Right lobe of liver (tissue), 6 donors: ENCODE measurements around the gene GPC5. TPM values are rescaled to one million over a fixed set of nuclear protein-coding genes. Genes with fewer than 3 reads are reported as not detected.

ENCODE experiments used
- ATAC-seq, 4 donors: fragments of 200-7000 bp; cut with Tn5 transposase; one replicate each; pipeline ENCODE4 v1.9.1; 2020; ENCODE audit warnings: mild to moderate bottlenecking in 4 of 4, moderate library complexity in 4 of 4
- DNase-seq, 3 donors: peaks; one replicate each; pipeline ENCODE4 v3.0.0-alpha.2; 2020
- H3K27ac ChIP-seq, 3 donors: fragments of 200-600 bp; one replicate each; pipeline ENCODE4 v1.8.0; 2022
- H3K27me3 ChIP-seq, 2 donors: fragments of 200-600 bp; one replicate each; pipeline ENCODE4 v1.8.0; 2022
- H3K36me3 ChIP-seq, 4 donors: fragments of 200-600 bp; sonication (generic) in 1 of 4; one replicate each; pipeline versions ENCODE4 v1.5.1 to v1.8.0; 2017 to 2022; ENCODE audit warnings: control low read depth in 1 of 4
- H3K4me1 ChIP-seq, 4 donors: fragments of 200-600 bp; sonication (generic) in 1 of 4; one replicate each; pipeline versions ENCODE4 v1.5.1 to v1.8.0; 2017 to 2022; ENCODE audit warnings: control low read depth in 1 of 4
- H3K4me3 ChIP-seq, 3 donors: fragments of 200-600 bp; one replicate each; pipeline ENCODE4 v1.8.0; 2022
- H3K9me3 ChIP-seq, 4 donors: fragments of 200-600 bp; sonication (generic) in 1 of 4; one replicate each; pipeline versions ENCODE4 v1.5.1 to v1.8.0; 2017 to 2022; ENCODE audit warnings: control low read depth in 1 of 4
- POLR2A ChIP-seq: fragments of 450-650 bp; IDR thresholded peaks from one replicate; pipeline ENCODE4 v1.6.1; 2017; ENCODE audit warnings: antibody characterized with exemption, mild to moderate bottlenecking
- WGBS: methylation state at CpG from one replicate; pipeline ENCODE4 v1.1.6; 2018; ENCODE audit warnings: low coverage, low lambda C conversion rate; ENCODE audit not compliant: insufficient coverage; ENCODE audit errors: missing lambda C conversion rate; 5-methylcytosine and 5-hydroxymethylcytosine counted together
- intact Hi-C, 2 donors: fragments of 100-400 bp; cut with DNase I; formaldehyde crosslinking; loops; one replicate each; pipeline versions ENCODE4 v1.11.2 to v1.14.1; 2022
- total RNA-seq, 6 experiments: library from RNA; depleted of rRNA in 2 of 6; stranded (reverse); fragments of >200 nt in 2 of 6; fragmentation: NEBNext Ultra II Directional in 3 of 6; extraction: Animal tissue kit (Norgen Biotek cat#: 25700) in 3 of 6; gene quantifications; one replicate each; pipeline versions ENCODE4 v1.1.0 to v1.2.4, GENCODE V29; 2016 to 2023
- TF ChIP-seq, protein P1 (sequence below), 4 donors: fragments of 200-600 bp in 3 of 4; fragments of 450-650 bp in 1 of 4; IDR thresholded peaks; one replicate each; pipeline versions ENCODE4 v1.5.1 to v1.8.0; 2016 to 2022; ENCODE audit warnings: antibody characterized with exemption in 4 of 4, mild to moderate bottlenecking in 2 of 4
- donor health status: DM: no; HTN: yes; CAD: no.
- donor health status: DM: no; HTN: no; CAD: no.
- donor health status: DM: no; HTN: no; CAD: no.
- donor health status: DM: no; HTN: yes; CAD: no.
- donor health status: DM: no; HTN: yes; CAD: no.

Gene GPC5
- total RNA-seq, 6 experiments from 2014 or later, result 0.12 to 0.99 (median 0.66) TPM

DNA sequence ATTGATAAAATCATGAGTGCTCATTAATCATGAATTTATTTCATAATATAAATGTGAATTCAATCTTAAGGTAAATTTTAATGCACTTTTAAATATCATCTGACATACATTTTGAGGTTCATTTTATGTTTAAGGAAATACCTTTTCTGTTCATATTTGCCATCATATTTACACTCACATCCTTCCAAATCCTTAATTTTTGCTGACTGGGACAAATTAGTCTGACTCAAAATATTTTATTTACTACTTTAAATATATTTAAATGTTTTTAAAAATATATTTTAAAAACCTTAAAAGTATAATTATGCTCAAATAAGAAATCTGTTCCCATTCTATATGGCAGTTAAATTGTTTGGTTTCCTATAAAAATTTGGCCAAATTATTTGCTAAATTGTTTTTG, 438.1 kb downstream of the GPC5 start:
- H3K4me3 ChIP-seq, result no peak overlapping the region
- no peak overlapping the region for H3K27ac ChIP-seq
- ATAC-seq, result no peak
- H3K4me1 ChIP-seq, result no peaks in the 10 kb centered on the region
- no peaks in the 10 kb centered on the region for H3K9me3 ChIP-seq
- DNase-seq, result no peak
- H3K27me3 ChIP-seq, result no peaks in the 10 kb centered on the region
- no peaks in the 10 kb centered on the region for H3K36me3 ChIP-seq
- intact Hi-C loops, result no loop called here
- TF ChIP-seq, protein P1, sequence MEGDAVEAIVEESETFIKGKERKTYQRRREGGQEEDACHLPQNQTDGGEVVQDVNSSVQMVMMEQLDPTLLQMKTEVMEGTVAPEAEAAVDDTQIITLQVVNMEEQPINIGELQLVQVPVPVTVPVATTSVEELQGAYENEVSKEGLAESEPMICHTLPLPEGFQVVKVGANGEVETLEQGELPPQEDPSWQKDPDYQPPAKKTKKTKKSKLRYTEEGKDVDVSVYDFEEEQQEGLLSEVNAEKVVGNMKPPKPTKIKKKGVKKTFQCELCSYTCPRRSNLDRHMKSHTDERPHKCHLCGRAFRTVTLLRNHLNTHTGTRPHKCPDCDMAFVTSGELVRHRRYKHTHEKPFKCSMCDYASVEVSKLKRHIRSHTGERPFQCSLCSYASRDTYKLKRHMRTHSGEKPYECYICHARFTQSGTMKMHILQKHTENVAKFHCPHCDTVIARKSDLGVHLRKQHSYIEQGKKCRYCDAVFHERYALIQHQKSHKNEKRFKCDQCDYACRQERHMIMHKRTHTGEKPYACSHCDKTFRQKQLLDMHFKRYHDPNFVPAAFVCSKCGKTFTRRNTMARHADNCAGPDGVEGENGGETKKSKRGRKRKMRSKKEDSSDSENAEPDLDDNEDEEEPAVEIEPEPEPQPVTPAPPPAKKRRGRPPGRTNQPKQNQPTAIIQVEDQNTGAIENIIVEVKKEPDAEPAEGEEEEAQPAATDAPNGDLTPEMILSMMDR (IDR thresholded peaks at IDR 0.05), result no peak
- no peak for TF ChIP-seq POLR2A

DNA sequence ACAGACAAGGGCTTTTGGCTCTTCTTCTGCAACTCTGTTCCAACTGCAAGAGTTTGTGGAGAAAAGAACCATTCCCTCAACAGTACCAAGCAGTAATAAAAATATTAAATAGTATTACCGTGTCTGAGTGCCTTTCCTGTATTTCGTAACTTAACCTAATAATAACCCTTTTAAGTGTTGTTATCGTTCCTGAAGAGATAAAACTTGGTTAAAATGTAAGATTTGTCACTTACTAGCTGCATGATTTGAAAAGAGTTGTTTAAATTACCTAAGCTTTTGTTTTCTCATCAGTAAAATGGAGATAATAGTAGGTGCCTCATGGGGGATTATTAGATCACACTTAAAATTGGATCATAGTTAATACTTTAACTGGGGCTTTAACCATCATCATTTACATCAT, 447.2 kb downstream of the GPC5 start:
- Histone ChIP-seq H3K4me3 (no peak overlapping the region), H3K27ac (no peak overlapping the region), H3K27me3 (no peaks in the 10 kb centered on the region), H3K4me1 (no peaks in the 10 kb centered on the region), H3K36me3 (no peaks in the 10 kb centered on the region), H3K9me3 (no peaks in the 10 kb centered on the region)
- 58% methylated on average over 3 of the region's 3 CpGs for WGBS
- ATAC-seq, result no peak
- DNase-seq, result no peak
- TF ChIP-seq, protein P1 (IDR thresholded peaks at IDR 0.05), result no peak
- no peak for TF ChIP-seq POLR2A
- intact Hi-C loops, result no loop called here

DNA sequence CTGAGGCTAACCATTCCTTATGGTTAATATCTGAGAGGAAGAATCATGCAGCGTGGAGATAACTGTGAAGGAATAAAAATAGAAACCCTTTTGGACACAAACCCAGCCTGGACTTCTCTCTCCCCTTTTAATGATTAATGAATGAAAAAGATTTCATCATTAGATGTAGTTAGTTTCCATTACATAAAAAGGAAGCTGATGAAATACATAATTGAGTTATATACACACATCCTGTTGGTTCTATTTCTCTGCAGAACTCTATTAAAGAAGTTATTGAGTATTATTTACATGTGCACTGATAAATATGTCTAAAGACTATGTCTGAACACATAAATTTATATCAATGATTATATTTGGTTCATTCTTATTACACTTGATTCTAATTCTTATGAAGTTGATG, 465.3 kb downstream of the GPC5 start:
- WGBS, result 15% methylated on average over 1 of the region's 1 CpG
- H3K4me1 ChIP-seq, result no peaks in the 10 kb centered on the region
- H3K9me3 ChIP-seq, result no peaks in the 10 kb centered on the region
- H3K36me3 ChIP-seq, result no peaks in the 10 kb centered on the region
- DNase-seq (no peak), ATAC-seq (peak in 2 of 4 donors; percentile 33 to 55)
- intact Hi-C loops, result no loop called here
- no peaks in the 10 kb centered on the region for H3K27me3 ChIP-seq
- TF ChIP-seq POLR2A, result no peak
- TF ChIP-seq, protein P1 (IDR thresholded peaks at IDR 0.05), result no peak
- H3K27ac ChIP-seq, result no peak overlapping the region
- H3K4me3 ChIP-seq, result no peak overlapping the region

DNA sequence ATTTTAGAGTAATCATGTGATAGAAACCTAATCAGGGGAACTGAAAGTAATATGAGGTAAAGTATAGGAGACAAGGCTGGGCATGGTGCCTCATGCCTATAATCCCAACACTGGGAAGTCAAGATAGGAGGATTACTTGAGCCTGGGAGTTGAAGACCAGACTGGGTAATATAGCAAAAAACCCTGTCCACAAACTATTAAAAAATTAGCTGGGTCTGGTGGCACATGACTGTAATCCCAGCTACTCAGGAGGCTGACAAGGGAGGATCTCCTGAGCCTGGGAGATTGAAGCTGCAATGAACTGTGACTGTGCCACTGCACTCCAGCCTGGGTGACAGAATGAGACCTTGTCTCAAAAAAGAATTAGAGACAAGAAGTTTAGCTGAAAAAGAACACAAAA, 469.9 kb downstream of the GPC5 start:
- DNase-seq (no peak), ATAC-seq (no peak)
- H3K27me3 ChIP-seq, result no peaks in the 10 kb centered on the region
- H3K36me3 ChIP-seq, result no peaks in the 10 kb centered on the region
- H3K4me1 ChIP-seq, result no peaks in the 10 kb centered on the region
- no peak for TF ChIP-seq POLR2A
- TF ChIP-seq, protein P1 (IDR thresholded peaks at IDR 0.05), result no peak
- intact Hi-C loops, result no loop called here
- H3K4me3 ChIP-seq, result no peak overlapping the region
- no peak overlapping the region for H3K27ac ChIP-seq
- H3K9me3 ChIP-seq, result no peaks in the 10 kb centered on the region

DNA sequence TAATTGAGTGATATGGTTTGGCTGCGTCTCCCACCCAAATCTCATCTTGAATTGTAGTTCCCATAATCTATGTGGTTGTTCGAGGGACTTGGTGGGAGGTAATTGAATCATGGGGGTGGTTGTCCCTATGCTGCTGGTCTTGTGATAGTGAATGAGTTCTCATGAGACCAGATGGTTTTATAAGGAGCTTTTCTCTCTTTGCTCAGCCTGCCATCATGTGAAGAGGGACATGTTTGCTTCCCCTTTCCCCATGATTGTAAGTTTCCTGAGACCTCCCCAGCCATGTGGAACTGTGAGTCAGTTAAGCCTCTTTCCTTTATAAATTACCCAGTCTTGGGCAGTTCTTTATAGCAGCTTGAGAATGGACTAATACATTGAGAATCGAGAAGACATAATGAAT, 480.1 kb downstream of the GPC5 start:
- 74% methylated on average over 3 of the region's 3 CpGs for WGBS
- no peaks in the 10 kb centered on the region for H3K4me1 ChIP-seq
- H3K27ac ChIP-seq, result no peak overlapping the region
- H3K9me3 ChIP-seq, result no peaks in the 10 kb centered on the region
- intact Hi-C loops, result no loop called here
- H3K4me3 ChIP-seq, result no peak overlapping the region
- ATAC-seq (no peak), DNase-seq (no peak)
- no peak for TF ChIP-seq POLR2A
- TF ChIP-seq, protein P1 (IDR thresholded peaks at IDR 0.05), result no peak
- H3K27me3 ChIP-seq, result no peaks in the 10 kb centered on the region
- no peaks in the 10 kb centered on the region for H3K36me3 ChIP-seq
